GDM1 (cell line): ENCODE measurements around the gene NATD1.
"Not testable (repeated sequence)": the region's sequence is repeated elsewhere in the genome, so short reads cannot be mapped to it uniquely, and the experiment has no call there.

Source experiments
- DNase-seq: peaks from one replicate; lab custom pipeline; 2025; lab: John Stamatoyannopoulos, UW

The NATD1 gene

GRCh38 chr17:21247552-21248258 lies 5.5 kb downstream of the NATD1 start:
- DNase-seq = no peak

- no peak for DNase-seq
These were observed 6.5 kb downstream of the NATD1 start for GRCh38 chr17:21246698-21247097.

- DNase-seq = no peak
These were observed 7.5 kb downstream of the NATD1 start for GRCh38 chr17:21245639-21246084.

DNA sequence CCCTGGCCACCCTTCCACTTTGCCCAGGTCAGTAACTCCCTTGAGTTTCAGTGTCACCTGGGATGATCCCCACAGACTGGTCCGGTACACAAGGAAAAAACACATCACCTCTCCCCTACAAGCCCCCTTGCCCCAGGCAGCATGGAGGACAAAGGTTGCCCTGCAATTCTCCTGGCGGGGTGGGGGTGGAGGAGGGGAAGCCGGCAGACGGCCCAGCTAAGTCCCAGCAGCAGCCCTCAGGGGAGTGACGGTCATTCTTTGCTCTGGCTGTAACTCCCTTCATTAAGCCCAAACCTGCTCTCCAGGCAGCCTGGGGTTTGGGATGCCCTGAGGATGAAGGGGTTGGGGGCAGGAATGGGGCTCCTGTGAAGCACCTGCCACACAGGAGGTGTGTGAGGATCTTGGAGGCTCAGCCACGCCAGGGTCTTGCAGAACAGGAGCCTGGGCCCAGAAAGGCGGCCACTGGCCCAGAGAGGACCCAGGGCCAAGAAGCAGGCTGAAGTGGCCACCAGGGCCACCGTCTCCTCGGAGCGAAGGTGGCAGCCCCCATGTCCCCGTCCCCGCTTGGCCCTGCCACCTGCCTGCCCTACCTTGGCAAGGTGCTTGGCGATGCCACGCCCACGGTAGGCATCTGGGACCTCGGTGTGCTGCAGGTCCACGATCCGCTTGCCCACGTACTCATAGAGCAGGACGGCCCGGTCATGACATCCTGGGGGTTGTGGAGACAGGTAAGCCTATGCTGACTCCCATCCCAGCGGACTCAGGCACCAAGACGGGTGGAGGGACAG lies 9.5 kb downstream of the NATD1 start:
- DNase-seq = no peak

- no peak for DNase-seq
These were observed 10.3 kb downstream of the NATD1 start for GRCh38 chr17:21242780-21243515.

DNA sequence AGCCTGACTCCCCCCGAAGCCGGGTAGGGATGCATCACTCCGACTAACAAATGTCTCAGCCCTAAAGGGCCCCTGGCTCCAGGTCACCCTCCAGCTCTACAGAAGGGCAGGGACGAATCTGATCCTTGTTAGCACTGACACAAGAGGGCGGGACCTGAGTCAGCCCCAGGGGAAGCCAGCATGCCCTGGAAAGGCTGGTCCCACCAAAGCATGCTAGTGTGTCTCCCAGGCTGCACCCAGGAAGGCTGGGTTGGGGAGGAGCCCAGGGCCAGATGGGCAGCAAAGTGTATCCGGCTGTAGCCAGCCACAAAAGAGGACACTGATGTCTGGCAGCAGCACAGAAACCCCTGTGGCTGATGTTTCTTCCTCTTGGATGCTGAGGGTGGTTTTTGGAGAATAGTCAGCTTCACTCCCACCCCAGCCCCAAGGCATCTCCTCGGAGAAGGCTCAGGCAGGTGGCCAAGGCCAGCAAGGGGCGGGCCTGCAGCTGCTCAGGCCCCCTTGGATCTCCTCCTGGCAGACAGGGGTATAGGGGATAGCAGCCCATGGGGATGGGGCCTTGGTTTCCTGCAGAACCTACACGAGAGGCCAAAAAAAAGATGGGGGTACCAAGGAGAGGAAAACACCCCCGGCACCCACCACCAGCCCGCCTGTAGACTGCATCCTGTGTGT lies 11.0 kb downstream of the NATD1 start:
- no peak for DNase-seq

DNA sequence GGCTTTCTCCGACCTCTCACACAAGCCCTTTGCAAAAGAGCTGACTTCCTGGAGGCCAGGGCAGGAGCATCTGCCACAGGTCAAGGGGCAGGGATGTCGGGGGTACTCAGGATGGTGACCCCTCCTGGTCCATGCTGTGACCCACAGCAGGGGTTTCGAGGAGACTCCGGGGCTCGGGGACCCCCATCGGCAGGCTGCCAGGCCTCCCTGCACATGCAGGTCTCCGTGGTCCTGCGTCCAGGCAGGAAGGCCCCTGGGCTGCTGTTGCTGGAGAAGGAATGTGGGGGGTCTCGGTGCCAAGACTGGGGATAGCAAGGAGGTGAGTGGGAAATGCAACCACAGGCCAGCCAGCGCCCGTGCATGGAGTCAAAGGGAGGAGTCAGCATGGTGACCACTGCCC lies 11.6 kb downstream of the NATD1 start:
- DNase-seq = no peak

DNA sequence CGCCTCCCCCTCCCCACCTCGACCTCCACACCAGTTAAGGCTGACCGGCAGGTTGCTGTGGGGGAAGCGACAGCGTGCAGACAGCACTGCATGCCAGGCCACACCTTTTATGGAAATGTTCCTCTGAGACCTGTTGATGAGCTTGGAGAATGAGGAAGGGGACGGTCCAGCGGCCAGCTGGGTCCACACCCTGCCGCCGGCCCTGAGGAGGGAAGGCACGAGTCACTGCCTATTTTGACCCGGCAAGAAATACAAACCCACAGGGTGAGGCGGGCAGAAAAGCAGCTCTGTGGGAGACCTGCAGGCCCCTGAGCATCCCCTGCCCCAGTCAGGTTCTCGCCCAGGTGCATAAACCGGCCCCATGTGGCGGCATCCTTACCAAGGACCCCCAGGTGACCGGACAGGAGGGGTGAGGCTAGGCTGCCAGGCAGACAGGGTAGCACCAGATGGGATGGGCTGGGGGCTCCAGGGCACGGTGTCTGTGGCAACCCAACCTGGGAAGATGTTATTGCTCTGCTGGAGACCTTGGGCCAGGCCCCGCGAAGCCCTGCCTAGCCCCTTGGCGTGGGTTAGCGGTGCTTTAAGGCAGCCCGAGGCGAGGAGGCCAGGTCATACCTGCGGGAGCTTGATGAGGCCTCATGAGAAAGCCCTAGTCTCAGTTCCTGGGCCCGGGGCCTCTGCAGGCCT lies 12.7 kb downstream of the NATD1 start:
- no peak for DNase-seq

DNA sequence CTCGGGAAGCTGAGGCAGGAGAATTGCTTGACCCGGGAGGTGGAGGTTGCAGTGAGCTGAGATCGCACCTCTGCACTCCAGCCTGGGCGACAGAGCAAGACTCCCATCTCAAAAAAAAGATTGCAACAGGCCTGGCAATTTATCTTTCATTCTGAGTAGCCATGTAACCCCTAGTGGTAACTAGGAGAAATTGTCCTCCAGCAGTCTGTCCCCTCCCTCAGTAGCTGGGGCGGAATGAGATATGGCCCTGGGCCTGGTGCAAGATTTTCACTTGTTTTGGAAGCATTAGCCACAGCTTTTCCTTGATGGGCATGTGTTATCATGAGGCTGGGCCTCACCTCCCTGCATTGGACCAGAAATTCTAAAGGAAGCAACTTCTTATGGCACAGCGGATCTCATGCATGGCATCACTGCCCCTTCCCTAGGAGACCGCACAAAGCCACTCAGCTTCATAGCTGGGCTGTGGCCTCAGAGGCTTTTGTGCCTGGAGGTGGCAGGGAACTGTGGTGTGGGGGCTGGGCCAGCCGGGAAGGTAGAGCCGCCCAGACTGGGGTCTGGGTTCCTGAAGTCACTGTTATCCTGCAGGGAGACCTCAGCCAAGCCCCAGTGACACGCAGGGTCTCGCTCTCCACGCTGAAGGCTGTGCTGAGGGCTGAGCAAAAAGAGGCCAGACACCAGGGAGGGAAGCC lies 13.4 kb downstream of the NATD1 start:
- no peak for DNase-seq

DNA sequence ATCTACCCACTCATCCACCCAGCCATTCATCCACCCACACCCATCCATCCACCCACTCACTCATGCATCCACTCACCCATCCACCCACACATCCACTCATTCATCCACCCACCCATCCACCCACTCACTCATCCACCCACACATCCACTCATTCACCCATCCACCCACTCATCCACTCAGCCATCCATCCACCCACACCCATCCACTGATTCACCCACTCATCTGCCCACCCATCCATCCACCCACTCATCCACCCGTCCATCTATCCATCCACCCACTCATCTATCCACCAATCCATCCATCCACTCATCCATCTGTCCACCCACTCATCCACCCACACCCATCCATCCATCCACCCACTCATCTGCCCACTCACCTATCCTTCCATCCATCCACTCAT lies 17.3 kb downstream of the NATD1 start:
- DNase-seq = no peak

DNA sequence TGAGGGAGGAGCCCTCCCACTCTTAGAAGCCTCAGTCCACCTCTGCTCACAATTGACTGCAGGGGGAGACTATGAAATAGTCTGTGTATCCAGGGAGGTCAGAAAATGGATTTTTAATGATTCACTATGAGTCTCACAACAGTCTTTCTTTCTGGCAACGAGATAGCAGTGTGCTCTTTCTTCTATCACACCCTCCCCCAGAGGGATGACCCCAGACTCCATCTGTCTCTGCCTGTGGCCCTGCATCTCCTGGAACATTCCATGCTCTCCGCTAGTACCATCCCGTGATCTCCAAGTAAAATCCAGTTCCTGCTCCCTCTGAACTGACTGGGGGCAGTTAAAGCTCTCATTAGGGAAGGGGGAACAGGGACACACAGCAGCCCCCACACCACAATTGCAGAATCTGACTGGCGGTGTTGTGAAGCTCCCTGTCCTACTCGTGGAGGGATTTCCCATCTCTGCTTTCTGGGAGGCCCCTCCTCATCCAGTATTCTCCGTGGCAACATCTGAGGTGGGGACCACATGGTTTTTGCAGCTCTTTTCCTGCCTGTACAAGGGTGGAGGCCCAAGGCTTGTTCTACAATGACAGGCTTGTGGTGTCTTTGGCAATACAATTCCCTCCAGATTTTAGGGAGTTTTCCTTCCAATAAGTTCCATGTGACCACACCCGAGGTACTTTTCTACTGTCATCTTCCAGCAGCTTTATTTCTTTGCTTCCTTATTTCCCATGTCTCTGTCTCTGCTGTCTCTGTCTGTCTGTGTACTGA lies 19.4 kb downstream of the NATD1 start:
- no peak for DNase-seq

- no peak for DNase-seq
These were observed 21.0 kb downstream of the NATD1 start for GRCh38 chr17:21232033-21232749.

- no peak for DNase-seq
These were observed 21.7 kb downstream of the NATD1 start for GRCh38 chr17:21231533-21231932.

GRCh38 chr17:21228845-21229244 lies 24.4 kb downstream of the NATD1 start:
- DNase-seq = no peak

DNA sequence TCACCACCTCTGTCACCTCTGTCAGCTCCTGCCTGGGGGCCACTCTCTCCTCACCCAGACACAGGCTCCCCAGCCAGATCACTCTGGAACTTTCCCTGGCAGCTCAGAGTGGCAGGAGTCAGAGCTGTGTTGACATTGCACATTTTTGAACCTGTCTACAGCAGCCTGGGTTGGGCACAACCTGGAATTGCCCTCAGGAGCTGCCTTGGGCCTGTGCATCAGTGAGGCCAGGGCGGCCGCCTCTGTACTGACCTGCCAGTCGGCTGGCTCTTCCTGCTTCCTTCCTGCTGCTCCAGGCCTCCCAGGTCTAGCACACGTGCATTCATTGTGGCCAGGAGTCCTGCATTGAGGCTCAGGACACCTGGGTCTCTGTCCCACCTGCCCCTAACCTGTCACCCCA lies 25.1 kb downstream of the NATD1 start:
- DNase-seq = no peak

GRCh38 chr17:21227277-21227676 lies 25.9 kb downstream of the NATD1 start:
- not testable (repeated sequence) for DNase-seq

DNA sequence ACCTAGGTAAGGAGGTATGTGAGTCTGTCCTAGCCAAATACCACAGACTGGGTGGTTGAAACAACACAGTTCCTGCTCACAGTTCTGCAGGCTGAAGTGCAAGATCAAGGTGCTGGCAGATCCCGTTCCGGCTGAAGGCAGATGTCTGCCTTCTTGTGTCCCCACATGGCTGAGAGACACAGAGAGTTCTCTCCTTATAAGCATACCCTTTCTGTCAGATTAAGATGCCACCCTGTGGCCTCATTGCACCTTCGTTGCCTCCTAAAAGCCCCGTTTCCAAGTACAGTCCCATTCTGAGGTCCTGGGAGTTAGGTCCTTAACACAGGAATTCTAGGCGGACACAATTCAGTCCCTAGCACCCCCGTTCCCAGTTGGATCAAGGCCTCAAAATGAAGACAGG lies 30.1 kb downstream of the NATD1 start:
- no peak for DNase-seq

- DNase-seq = no peak
These were observed 34.3 kb downstream of the NATD1 start for GRCh38 chr17:21218831-21219380.

DNA sequence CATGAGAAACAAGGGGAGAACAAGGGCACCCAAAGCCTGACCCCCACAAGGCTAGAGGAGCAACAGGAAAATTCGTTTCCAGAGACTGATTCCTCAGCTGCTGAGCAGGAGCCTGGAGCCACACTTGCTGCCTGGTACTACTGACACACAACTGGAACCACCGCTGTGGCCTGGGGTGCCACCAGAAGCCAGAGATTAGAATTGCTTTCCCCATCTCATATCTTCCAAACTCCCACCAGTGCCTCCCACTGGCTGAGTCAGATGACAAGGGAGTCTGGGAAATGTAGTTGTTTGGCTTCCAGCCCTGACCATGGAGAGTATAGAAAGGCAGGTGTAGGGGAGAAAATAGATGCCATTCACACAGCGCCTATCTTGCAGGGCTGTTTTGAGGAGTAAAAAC lies 35.1 kb downstream of the NATD1 start:
- no peak for DNase-seq
